C4-2B (cell line): Measurements from ENCODE around the gene MED23.

Experiments used
- H3K27ac ChIP-seq: fragments of 450-650 bp; 2 replicates; pipeline ENCODE4 v1.5.1; 2017
- CTCF ChIP-seq: fragments of 450-650 bp; conservative IDR thresholded peaks from 2 replicates; pipeline ENCODE4 v1.5.1; 2017; ENCODE audit warnings: mild to moderate bottlenecking
- ZFX ChIP-seq: fragments of 450-650 bp; IDR thresholded peaks from 2 replicates; pipeline ENCODE4 v1.6.1; 2017

The MED23 gene

GRCh38 chr6:131561925-131562707 lies 65.9 kb downstream of the MED23 start:
- H3K27ac ChIP-seq, result no peak overlapping the region
- TF ChIP-seq CTCF, result no peak
- no peak for TF ChIP-seq ZFX

GRCh38 chr6:131558922-131559321 lies 69.1 kb downstream of the MED23 start:
- no peak overlapping the region for H3K27ac ChIP-seq
- TF ChIP-seq ZFX (no peak), CTCF (no peak)

- no peak overlapping the region for H3K27ac ChIP-seq
- TF ChIP-seq ZFX, result no peak
- no peak for TF ChIP-seq CTCF
These were observed 72.0 kb downstream of the MED23 start for GRCh38 chr6:131555992-131556391.

GRCh38 chr6:131552572-131552971 lies 75.5 kb downstream of the MED23 start:
- H3K27ac ChIP-seq, result no peak overlapping the region
- no peak for TF ChIP-seq ZFX

- TF ChIP-seq ZFX (no peak), CTCF (no peak)
- no peak overlapping the region for H3K27ac ChIP-seq
These were observed 76.1 kb downstream of the MED23 start for GRCh38 chr6:131551902-131552301.

GRCh38 chr6:131549811-131550210 lies 78.2 kb downstream of the MED23 start:
- H3K27ac ChIP-seq, result peak overlapping the region; percentile 56; the same call in 1 of the 2 replicates
- TF ChIP-seq ZFX, result no peak
- TF ChIP-seq CTCF, result no peak

- TF ChIP-seq CTCF (no peak; the same call in 1 of the 2 replicates), ZFX (no peak)
- peak overlapping the region; percentile 87; the same call in 1 of the 2 replicates for H3K27ac ChIP-seq
These were observed 79.6 kb downstream of the MED23 start for GRCh38 chr6:131548441-131548840.

- TF ChIP-seq CTCF (no peak), ZFX (no peak)
- peak overlapping the region; percentile 87 for H3K27ac ChIP-seq
These were observed 80.6 kb downstream of the MED23 start for GRCh38 chr6:131547488-131547887.
